ENCODE results near the gene F2RL3.

The F2RL3 gene

GRCh38 chr19:16922949-16923348, 34.1 kb downstream of the F2RL3 start:
- H3K4me3 ChIP-seq (ENCODE audit: low read depth, low read length) = no peak overlapping the region
- in situ Hi-C loops (cut with HindIII; ENCODE audit: low sequenced_read_pairs) = no loop called here
- no peak for DNase-seq (ENCODE audit: low read depth)
- TF ChIP-seq, protein P1, sequence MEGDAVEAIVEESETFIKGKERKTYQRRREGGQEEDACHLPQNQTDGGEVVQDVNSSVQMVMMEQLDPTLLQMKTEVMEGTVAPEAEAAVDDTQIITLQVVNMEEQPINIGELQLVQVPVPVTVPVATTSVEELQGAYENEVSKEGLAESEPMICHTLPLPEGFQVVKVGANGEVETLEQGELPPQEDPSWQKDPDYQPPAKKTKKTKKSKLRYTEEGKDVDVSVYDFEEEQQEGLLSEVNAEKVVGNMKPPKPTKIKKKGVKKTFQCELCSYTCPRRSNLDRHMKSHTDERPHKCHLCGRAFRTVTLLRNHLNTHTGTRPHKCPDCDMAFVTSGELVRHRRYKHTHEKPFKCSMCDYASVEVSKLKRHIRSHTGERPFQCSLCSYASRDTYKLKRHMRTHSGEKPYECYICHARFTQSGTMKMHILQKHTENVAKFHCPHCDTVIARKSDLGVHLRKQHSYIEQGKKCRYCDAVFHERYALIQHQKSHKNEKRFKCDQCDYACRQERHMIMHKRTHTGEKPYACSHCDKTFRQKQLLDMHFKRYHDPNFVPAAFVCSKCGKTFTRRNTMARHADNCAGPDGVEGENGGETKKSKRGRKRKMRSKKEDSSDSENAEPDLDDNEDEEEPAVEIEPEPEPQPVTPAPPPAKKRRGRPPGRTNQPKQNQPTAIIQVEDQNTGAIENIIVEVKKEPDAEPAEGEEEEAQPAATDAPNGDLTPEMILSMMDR (IDR thresholded peaks at IDR 0.05; ENCODE audit: low read depth, low read length, missing control alignments) = no peak

- no peak overlapping the region for H3K4me3 ChIP-seq (ENCODE audit: low read depth, low read length)
- TF ChIP-seq, protein P1 (IDR thresholded peaks at IDR 0.05; ENCODE audit: low read depth, low read length, missing control alignments) = no peak
- no peak for DNase-seq (ENCODE audit: low read depth)
- in situ Hi-C loops (cut with HindIII; ENCODE audit: low sequenced_read_pairs) = no loop called here
These were observed 39.1 kb downstream of the F2RL3 start for GRCh38 chr19:16927883-16928282.

- no peak for DNase-seq (ENCODE audit: low read depth)
- no peak overlapping the region for H3K4me3 ChIP-seq (ENCODE audit: low read depth, low read length)
- in situ Hi-C loops (cut with HindIII; ENCODE audit: low sequenced_read_pairs) = no loop called here
- TF ChIP-seq, protein P1 (IDR thresholded peaks at IDR 0.05; ENCODE audit: low read depth, low read length, missing control alignments) = no peak
These were observed 39.6 kb downstream of the F2RL3 start for GRCh38 chr19:16928351-16928750.

DNA sequence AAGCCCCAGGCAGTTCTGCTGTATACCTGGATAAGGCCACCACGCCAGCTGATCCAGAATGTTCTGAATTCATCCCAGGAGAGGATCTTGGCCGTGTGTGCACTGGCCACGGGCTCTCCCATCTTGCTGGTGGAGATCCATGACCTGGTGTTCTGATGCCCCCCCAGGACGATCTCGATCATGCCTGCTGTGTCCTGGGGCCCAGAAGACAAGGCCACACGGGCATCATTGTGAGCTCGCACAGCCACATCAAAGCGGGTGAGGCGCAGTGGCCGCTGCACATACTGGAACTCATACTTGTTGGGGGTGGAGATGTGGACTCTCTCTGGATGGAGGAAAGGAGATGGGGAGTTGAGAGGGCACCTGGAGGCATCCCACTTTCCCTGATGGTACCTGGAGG, 40.1 kb downstream of the F2RL3 start:
- H3K4me3 ChIP-seq (ENCODE audit: low read depth, low read length) = no peak overlapping the region
- TF ChIP-seq, protein P1 (IDR thresholded peaks at IDR 0.05; ENCODE audit: low read depth, low read length, missing control alignments) = no peak
- DNase-seq (ENCODE audit: low read depth) = no peak
- in situ Hi-C loops (cut with HindIII; ENCODE audit: low sequenced_read_pairs) = no loop called here

DNA sequence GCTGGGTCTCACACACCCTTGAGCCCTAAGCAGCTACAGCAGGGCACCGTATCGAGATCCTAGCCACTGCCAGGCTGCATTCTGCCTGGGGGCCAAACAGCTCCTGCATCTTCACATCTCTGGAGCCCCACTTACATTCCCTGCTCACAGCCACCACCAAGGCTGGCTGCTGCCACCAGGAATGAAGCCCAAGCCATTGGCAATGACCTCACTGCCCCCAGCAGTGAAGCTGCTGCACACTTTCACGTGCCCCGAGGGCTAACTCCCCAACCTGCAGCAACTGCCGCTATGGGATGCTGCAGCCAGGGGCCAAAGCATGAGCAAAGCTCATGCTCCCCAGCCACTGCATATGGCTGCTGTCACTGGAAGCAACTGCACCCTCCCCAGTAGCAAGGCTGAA, 42.0 kb downstream of the F2RL3 start:
- in situ Hi-C loops (cut with HindIII; ENCODE audit: low sequenced_read_pairs) = no loop called here
- no peak overlapping the region for H3K4me3 ChIP-seq (ENCODE audit: low read depth, low read length)
- no peak for DNase-seq (ENCODE audit: low read depth)
- TF ChIP-seq, protein P1 (IDR thresholded peaks at IDR 0.05; ENCODE audit: low read depth, low read length, missing control alignments) = no peak

DNA sequence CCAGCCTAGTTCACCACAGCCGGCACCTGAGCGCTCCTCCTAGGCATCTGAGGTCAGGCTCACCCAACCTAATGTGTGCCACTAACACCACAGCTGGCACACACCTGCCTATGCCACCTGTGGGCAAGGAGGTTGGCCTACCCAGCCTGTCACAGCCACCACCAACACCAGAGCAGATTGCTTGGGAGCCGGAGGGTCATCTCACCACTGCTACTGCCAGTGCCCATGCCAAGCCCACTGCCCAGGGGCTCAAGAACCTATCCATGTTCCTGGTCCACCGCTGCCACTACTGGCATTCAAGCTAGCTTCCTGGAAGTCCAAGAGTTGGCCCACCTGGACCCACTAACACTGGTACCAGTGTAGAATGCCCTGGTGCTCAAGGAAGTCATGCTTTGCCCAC, 42.5 kb downstream of the F2RL3 start:
- in situ Hi-C loops (cut with HindIII; ENCODE audit: low sequenced_read_pairs) = no loop called here
- H3K4me3 ChIP-seq (ENCODE audit: low read depth, low read length) = no peak overlapping the region
- TF ChIP-seq, protein P1 (IDR thresholded peaks at IDR 0.05; ENCODE audit: low read depth, low read length, missing control alignments) = no peak
- no peak for DNase-seq (ENCODE audit: low read depth)

DNA sequence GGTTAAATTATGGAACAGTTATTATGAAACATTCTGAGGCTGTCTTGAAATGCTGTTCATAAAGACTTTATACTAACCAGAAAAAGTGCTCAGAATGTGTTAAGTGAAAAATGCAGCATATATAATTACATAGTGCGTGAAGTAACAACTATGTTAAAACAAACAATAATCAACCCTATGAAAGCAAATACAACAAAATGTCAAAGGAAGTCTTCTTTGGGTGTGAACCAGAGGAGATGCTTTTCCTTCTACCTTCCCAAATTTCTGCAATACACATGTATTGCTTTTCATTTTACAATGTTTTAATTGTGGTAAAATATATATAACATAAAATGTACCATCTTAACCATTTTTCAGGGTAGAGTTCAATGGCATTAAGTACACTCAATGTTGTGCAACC, 45.7 kb downstream of the F2RL3 start:
- TF ChIP-seq, protein P1 (IDR thresholded peaks at IDR 0.05; ENCODE audit: low read depth, low read length, missing control alignments) = no peak
- in situ Hi-C loops (cut with HindIII; ENCODE audit: low sequenced_read_pairs) = no loop called here
- no peak overlapping the region for H3K4me3 ChIP-seq (ENCODE audit: low read depth, low read length)
- DNase-seq (ENCODE audit: low read depth) = no peak
